ENCODE results near the gene RFC1. TPM values are rescaled to one million over a fixed set of nuclear protein-coding genes. Genes with fewer than 3 reads are reported as not detected.

The RFC1 gene
- polyA plus RNA-seq, 1 of the 3 experiments (the other 2 are of a cell fraction) = 14.9 TPM

DNA sequence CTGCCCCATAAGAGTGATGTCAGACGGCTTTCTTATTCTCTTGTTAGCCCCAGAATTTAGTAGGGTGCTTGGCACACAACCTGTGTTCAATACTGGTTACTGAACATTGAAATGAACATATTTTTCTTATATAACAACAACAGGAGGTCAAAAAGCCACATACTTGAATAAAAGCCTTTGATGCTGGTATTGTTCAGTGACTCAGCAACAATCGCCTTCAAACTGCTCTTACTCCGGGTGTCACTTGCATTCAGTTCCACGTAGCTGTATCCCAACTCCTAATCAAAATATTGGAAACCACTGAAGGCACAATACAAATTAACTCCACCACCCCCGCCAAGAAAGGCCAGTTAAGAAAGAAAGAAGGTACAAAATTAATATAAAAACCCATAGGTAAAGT is 61.5 kb downstream of the RFC1 start:
- H2AFZ ChIP-seq (ENCODE audit: low read depth) = no peak overlapping the region
- H3F3A ChIP-seq (replicated peaks; ENCODE audit: insufficient read depth) = peaks cover 4% of the 10 kb centered on the region
- DNase-seq = no peak
- TF ChIP-seq, protein P1, sequence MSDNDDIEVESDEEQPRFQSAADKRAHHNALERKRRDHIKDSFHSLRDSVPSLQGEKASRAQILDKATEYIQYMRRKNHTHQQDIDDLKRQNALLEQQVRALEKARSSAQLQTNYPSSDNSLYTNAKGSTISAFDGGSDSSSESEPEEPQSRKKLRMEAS (IDR thresholded peaks at IDR 0.05; ENCODE audit: low read depth) = no peak
- no peak for TF ChIP-seq TEAD4 (IDR thresholded peaks at IDR 0.05; ENCODE audit: borderline replicate concordance, insufficient read depth)
- TF ChIP-seq, protein P2, sequence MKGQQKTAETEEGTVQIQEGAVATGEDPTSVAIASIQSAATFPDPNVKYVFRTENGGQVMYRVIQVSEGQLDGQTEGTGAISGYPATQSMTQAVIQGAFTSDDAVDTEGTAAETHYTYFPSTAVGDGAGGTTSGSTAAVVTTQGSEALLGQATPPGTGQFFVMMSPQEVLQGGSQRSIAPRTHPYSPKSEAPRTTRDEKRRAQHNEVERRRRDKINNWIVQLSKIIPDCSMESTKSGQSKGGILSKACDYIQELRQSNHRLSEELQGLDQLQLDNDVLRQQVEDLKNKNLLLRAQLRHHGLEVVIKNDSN (IDR thresholded peaks at IDR 0.05; ENCODE audit: borderline replicate concordance, low read depth) = no peak
- TF ChIP-seq YY1 (IDR thresholded peaks at IDR 0.05; ENCODE audit: low read depth) = no peak
- H3K27ac ChIP-seq (ENCODE audit: low read depth in 2 of 2, low read length in 1 of 2) = no peak overlapping the region
- no peak overlapping the region for H3K9ac ChIP-seq
- no peaks in the 10 kb centered on the region for H4K20me1 ChIP-seq (ENCODE audit: insufficient read depth)
- no peaks in the 10 kb centered on the region for H3K9me2 ChIP-seq
- peaks cover 43 to 56% of the 10 kb centered on the region in 2 experiments for H3K36me3 ChIP-seq (replicated peaks in 1 of 2; ENCODE audit: control insufficient read depth in 1 of 2, insufficient read depth in 2 of 2, low read length in 1 of 2)
- no peak overlapping the region for H3K4me2 ChIP-seq
- no peaks in the 10 kb centered on the region for H3K27me3 ChIP-seq (ENCODE audit: insufficient read depth)
- 94% methylated on average over 5 of the region's 5 CpGs for WGBS (ENCODE audit: low lambda C conversion rate)
- POLR2A ChIA-PET = no interaction called here
- H3K9me3 ChIP-seq = no peaks in the 10 kb centered on the region
- no peaks in the 10 kb centered on the region for H3K4me1 ChIP-seq (ENCODE audit: control insufficient read depth in 1 of 2, insufficient read depth in 2 of 2, low read depth in 1 of 2, low read length in 1 of 2)
- CTCF ChIA-PET = interaction anchor here (1.1 kb wide), 1 partner anchor 585 kb away, joined by 3 read pairs; no protein-coding TSS in a partner anchor
- H3K4me3 ChIP-seq (ENCODE audit: low read depth in 2 of 2, low read length in 1 of 2) = no peak overlapping the region
- H3K79me2 ChIP-seq (ENCODE audit: insufficient read depth) = 0 out of 2 replicates have a peak, but pooled peaks cover 6% of the 10 kb centered on the region

DNA sequence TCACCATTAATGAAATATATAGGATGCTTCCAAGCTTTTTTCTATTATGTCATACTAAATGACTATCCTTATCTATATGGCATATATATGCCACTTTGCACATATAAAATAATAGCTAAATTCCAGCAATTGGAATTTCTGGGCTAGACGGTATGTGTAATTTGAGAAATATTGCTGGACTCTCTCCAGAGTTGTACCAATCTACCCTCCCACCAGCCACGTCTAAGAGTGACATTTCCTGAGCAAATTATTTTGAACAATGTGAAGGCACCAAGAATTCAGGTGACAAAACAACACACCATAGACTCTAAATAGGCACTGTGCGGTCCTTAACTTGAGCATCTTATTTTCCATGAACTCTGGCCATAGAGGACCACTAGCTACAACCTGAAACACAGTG is 62.3 kb downstream of the RFC1 start:
- no peak for DNase-seq
- ChIA-PET CTCF (interaction anchor here (1.1 kb wide), 1 partner anchor 586 kb away, joined by 3 read pairs; no protein-coding TSS in a partner anchor), POLR2A (interaction anchor here (0.7 kb wide), 1 partner anchor 27 kb away, joined by 3 read pairs; no protein-coding TSS in a partner anchor)
- no peaks in the 10 kb centered on the region for H3K9me2 ChIP-seq
- H3K4me3 ChIP-seq (ENCODE audit: low read depth in 2 of 2, low read length in 1 of 2) = no peak overlapping the region
- no peaks in the 10 kb centered on the region for H3K27me3 ChIP-seq (ENCODE audit: insufficient read depth)
- no peak overlapping the region for H3K4me2 ChIP-seq
- H3K27ac ChIP-seq (ENCODE audit: low read depth in 2 of 2, low read length in 1 of 2) = no peak overlapping the region
- no peaks in the 10 kb centered on the region for H3K4me1 ChIP-seq (ENCODE audit: control insufficient read depth in 1 of 2, insufficient read depth in 2 of 2, low read depth in 1 of 2, low read length in 1 of 2)
- no peaks in the 10 kb centered on the region for H4K20me1 ChIP-seq (ENCODE audit: insufficient read depth)
- H3K9ac ChIP-seq = no peak overlapping the region
- H2AFZ ChIP-seq (ENCODE audit: low read depth) = no peak overlapping the region
- 0 out of 2 replicates have a peak, but pooled peaks cover 6% of the 10 kb centered on the region for H3K79me2 ChIP-seq (ENCODE audit: insufficient read depth)
- peaks cover 4% of the 10 kb centered on the region for H3F3A ChIP-seq (replicated peaks; ENCODE audit: insufficient read depth)
- WGBS (ENCODE audit: low lambda C conversion rate) = 84% methylated on average over 3 of the region's 3 CpGs
- H3K36me3 ChIP-seq (replicated peaks in 1 of 2; ENCODE audit: control insufficient read depth in 1 of 2, insufficient read depth in 2 of 2, low read length in 1 of 2) = peaks cover 50 to 51% of the 10 kb centered on the region in 2 experiments
- H3K9me3 ChIP-seq = no peaks in the 10 kb centered on the region
- TF ChIP-seq TAF1 (IDR thresholded peaks at IDR 0.05; ENCODE audit: borderline replicate concordance, low read depth, low read length) (no peak), NRF1 (IDR thresholded peaks at IDR 0.05; ENCODE audit: low read depth, low read length) (no peak), NFIC (IDR thresholded peaks at IDR 0.05; ENCODE audit: borderline replicate concordance) (no peak), ELF1 (IDR thresholded peaks at IDR 0.05) (no peak), MXI1 (IDR thresholded peaks at IDR 0.05; ENCODE audit: low read depth, low read length) (no peak), RXRA (IDR thresholded peaks at IDR 0.05; ENCODE audit: borderline replicate concordance, low read depth) (no peak), YY1 (IDR thresholded peaks at IDR 0.05; ENCODE audit: low read depth) (no peak), SMC3 (IDR thresholded peaks at IDR 0.05; ENCODE audit: low read depth, low read length) (no peak), CHD2 (IDR thresholded peaks at IDR 0.05; ENCODE audit: low read length, partially characterized antibody) (no peak), FOXM1 (IDR thresholded peaks at IDR 0.05; ENCODE audit: low read depth) (no peak), MEF2A (IDR thresholded peaks at IDR 0.05; ENCODE audit: borderline replicate concordance, low read depth) (no peak), GABPA (IDR thresholded peaks at IDR 0.05; ENCODE audit: low read depth) (no peak), EP300 (IDR thresholded peaks at IDR 0.05; ENCODE audit: borderline replicate concordance in 1 of 2, low read depth in 1 of 2, low read length in 1 of 2) (no peak)
- TF ChIP-seq, protein P3, sequence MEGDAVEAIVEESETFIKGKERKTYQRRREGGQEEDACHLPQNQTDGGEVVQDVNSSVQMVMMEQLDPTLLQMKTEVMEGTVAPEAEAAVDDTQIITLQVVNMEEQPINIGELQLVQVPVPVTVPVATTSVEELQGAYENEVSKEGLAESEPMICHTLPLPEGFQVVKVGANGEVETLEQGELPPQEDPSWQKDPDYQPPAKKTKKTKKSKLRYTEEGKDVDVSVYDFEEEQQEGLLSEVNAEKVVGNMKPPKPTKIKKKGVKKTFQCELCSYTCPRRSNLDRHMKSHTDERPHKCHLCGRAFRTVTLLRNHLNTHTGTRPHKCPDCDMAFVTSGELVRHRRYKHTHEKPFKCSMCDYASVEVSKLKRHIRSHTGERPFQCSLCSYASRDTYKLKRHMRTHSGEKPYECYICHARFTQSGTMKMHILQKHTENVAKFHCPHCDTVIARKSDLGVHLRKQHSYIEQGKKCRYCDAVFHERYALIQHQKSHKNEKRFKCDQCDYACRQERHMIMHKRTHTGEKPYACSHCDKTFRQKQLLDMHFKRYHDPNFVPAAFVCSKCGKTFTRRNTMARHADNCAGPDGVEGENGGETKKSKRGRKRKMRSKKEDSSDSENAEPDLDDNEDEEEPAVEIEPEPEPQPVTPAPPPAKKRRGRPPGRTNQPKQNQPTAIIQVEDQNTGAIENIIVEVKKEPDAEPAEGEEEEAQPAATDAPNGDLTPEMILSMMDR (IDR thresholded peaks at IDR 0.05) = no peak
- TF ChIP-seq, protein P4, sequence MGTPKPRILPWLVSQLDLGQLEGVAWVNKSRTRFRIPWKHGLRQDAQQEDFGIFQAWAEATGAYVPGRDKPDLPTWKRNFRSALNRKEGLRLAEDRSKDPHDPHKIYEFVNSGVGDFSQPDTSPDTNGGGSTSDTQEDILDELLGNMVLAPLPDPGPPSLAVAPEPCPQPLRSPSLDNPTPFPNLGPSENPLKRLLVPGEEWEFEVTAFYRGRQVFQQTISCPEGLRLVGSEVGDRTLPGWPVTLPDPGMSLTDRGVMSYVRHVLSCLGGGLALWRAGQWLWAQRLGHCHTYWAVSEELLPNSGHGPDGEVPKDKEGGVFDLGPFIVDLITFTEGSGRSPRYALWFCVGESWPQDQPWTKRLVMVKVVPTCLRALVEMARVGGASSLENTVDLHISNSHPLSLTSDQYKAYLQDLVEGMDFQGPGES (IDR thresholded peaks at IDR 0.05; ENCODE audit: low read depth, low read length) = no peak
- TF ChIP-seq, protein P5, sequence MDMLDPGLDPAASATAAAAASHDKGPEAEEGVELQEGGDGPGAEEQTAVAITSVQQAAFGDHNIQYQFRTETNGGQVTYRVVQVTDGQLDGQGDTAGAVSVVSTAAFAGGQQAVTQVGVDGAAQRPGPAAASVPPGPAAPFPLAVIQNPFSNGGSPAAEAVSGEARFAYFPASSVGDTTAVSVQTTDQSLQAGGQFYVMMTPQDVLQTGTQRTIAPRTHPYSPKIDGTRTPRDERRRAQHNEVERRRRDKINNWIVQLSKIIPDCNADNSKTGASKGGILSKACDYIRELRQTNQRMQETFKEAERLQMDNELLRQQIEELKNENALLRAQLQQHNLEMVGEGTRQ (IDR thresholded peaks at IDR 0.05; ENCODE audit: borderline replicate concordance, low read depth, low read length) = no peak
- TF ChIP-seq, protein P6, sequence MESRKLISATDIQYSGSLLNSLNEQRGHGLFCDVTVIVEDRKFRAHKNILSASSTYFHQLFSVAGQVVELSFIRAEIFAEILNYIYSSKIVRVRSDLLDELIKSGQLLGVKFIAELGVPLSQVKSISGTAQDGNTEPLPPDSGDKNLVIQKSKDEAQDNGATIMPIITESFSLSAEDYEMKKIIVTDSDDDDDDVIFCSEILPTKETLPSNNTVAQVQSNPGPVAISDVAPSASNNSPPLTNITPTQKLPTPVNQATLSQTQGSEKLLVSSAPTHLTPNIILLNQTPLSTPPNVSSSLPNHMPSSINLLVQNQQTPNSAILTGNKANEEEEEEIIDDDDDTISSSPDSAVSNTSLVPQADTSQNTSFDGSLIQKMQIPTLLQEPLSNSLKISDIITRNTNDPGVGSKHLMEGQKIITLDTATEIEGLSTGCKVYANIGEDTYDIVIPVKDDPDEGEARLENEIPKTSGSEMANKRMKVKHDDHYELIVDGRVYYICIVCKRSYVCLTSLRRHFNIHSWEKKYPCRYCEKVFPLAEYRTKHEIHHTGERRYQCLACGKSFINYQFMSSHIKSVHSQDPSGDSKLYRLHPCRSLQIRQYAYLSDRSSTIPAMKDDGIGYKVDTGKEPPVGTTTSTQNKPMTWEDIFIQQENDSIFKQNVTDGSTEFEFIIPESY (IDR thresholded peaks at IDR 0.05; ENCODE audit: borderline replicate concordance, low read depth) = no peak
- TF ChIP-seq, protein P2 (IDR thresholded peaks at IDR 0.05; ENCODE audit: borderline replicate concordance, low read depth) = no peak
